HG02610 (cell line): ENCODE measurements around the gene COA3.

Experiments
- ATAC-seq: cut with Tn5 transposase; IDR thresholded peaks from one replicate; pipeline ENCODE4 v1.9.1; 2021; ENCODE audit warnings: mild to moderate bottlenecking, moderate library complexity; ENCODE audit not compliant: unreplicated experiment

COA3 gene

GRCh38 chr17:42798383-42799380 lies at the start of gene COA3, which contains the start of gene CNTD1:
Gene COA3 (minus strand): TSS chr17:42798704. CDS start chr17:42798681, 23 bp downstream.
Gene CNTD1 (plus strand): TSS chr17:42798861. CDS start chr17:42799068, 207 bp downstream.
- peak; percentile 75 for ATAC-seq

- ATAC-seq: no peak
Observed at GRCh38 chr17:42848093-42848492, 49.6 kb upstream of the COA3 start.

GRCh38 chr17:42846594-42847280 lies 48.2 kb upstream of the COA3 start:
- ATAC-seq: no peak

GRCh38 chr17:42845918-42846593 lies 47.6 kb upstream of the COA3 start:
- no peak for ATAC-seq

GRCh38 chr17:42845556-42845917 lies 47.0 kb upstream of the COA3 start:
- ATAC-seq: no peak

GRCh38 chr17:42844761-42845555 lies 46.5 kb upstream of the COA3 start:
- ATAC-seq: no peak

- ATAC-seq: no peak
Observed at GRCh38 chr17:42844271-42844670, 45.8 kb upstream of the COA3 start, which contains the start of gene AOC2. Gene AOC2 (plus strand): TSS chr17:42844580. CDS start chr17:42844627, 47 bp downstream.

GRCh38 chr17:42843358-42843934 lies 44.9 kb upstream of the COA3 start:
- ATAC-seq: no peak

GRCh38 chr17:42841975-42842685 lies 43.6 kb upstream of the COA3 start:
- ATAC-seq: no peak

- no peak for ATAC-seq
Observed at GRCh38 chr17:42835732-42836131, 37.2 kb upstream of the COA3 start.

GRCh38 chr17:42833767-42834422 lies 35.4 kb upstream of the COA3 start:
- ATAC-seq: no peak

GRCh38 chr17:42832934-42833766 lies 34.6 kb upstream of the COA3 start, which contains the start of gene PSME3:
Gene PSME3 (plus strand): TSS chr17:42833397. CDS start chr17:42833632, 235 bp downstream.
- ATAC-seq: peak; percentile 78

- no peak for ATAC-seq
Observed at GRCh38 chr17:42832213-42832933, 33.9 kb upstream of the COA3 start.

GRCh38 chr17:42830971-42831370 lies 32.5 kb upstream of the COA3 start:
- ATAC-seq: no peak

- ATAC-seq: no peak
Observed at GRCh38 chr17:42827472-42827871, 29.0 kb upstream of the COA3 start.

GRCh38 chr17:42821176-42821575 lies 22.7 kb upstream of the COA3 start:
- ATAC-seq: no peak

- no peak for ATAC-seq
Observed at GRCh38 chr17:42819939-42820535, 21.5 kb upstream of the COA3 start.
